NCI-H2227 treated with DMSO at 0.1 percent for 48 hours (cell line): Measurements from ENCODE around the gene RAB3B.
A peak's percentile ranks its signal among the peaks of the same experiment; 100 is the strongest.
"Not testable (repeated sequence)": the region's sequence is repeated elsewhere in the genome, so short reads cannot be mapped to it uniquely, and the experiment has no call there.

Experiments used
- DNase-seq: peaks from one replicate; lab custom pipeline; 2025; lab: John Stamatoyannopoulos, UW

The RAB3B gene

DNA sequence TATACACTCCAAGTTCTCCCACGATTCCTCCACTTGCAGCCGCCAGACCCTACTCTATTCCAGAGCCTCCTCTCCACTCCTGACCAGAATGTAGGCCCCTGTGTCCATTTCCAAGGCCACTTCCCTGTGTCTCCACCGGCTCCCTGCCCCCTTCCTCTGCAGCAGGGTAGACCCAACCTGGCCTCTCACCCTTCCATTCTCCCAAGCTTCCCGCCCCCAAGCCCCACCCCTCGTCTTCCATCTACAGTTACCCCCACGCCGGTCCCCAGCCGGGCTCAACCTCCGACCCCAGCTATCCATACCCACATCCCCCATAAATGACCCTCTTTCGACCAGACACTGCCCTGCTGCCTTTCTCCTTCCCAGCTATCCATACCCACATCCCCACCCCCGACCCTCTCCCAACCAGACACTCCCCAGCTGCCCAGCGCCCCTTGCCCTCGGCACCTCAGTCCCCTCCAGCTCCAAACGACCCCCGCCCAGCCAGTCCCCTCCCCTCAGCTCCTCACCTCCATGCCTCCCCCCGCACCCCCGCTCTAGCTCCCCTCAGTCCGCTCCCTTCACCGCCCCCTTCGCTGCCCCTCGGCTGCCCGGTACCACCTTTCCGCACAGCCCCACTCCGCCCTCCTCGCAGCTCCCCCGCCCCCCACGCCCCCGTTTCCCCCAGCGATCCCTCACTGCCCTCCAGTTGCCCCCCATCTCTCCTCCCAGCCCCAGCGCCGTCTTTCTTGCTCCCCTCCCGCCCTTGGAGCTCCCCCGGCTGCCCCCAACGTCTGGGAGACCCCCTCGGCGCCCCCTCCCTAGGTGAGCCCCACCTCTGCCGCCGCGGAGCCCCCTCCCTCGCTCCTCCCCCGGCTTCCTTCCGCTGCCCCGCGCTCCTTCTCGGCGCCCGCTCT lies 670 bp downstream of the RAB3B start:
- no peak for DNase-seq

DNA sequence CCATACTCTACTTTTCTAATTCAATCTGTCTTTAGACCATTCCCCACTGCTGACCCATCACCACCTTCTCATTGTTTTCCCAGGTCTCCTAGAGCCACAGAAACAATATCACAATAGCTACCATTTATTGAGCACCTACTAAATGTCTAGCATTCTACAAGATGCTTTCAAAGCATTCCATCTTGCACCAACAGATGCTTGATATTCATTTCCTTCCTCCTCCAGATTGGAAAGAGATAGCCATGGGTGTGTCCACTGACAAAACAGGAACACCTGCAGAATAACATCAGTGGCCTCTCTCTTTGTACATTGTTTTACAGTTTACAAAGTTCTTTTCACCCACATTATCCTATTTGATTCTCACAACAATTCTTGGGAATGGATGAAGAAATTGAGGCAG lies 2.2 kb downstream of the RAB3B start:
- no peak for DNase-seq

DNA sequence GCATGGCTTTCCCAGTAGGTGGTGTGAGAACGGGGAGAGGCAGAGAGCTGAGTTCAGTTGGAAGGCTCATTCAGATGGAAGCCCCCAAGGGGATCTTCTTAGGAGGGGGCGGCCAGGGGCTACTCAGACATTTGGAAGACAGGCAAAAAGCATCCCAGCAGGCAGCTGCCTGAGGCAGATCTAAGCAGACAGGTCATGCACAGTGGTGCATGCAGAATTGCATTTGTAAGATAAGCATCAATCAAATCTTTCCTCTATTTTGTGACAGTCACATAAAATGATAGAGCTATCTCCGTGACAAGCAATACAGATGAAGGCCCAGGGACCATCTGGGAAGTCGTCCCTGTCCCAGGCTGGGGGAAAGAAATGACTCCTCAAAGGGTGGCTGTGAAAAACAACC lies 3.8 kb downstream of the RAB3B start:
- DNase-seq, result no peak

DNA sequence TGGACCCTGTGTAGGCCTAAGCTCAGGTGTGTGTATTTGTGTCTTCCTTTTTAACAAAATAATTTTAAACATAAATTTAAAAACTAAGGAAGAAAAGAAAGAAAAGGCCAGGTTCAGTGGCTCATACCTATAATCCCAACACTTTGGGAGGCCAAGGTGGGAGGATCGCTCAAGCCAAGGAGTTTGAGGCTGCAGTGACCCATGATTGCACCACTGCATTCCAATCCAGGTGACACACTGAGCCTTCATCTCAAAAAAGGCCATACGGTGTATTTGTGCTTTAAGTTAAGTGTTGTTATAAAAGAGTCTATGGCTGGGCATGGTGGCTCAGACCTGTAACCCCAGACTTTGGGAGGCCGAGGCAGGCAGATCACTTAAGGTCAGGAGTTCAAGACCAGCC lies 8.3 kb downstream of the RAB3B start:
- DNase-seq, result no peak

DNA sequence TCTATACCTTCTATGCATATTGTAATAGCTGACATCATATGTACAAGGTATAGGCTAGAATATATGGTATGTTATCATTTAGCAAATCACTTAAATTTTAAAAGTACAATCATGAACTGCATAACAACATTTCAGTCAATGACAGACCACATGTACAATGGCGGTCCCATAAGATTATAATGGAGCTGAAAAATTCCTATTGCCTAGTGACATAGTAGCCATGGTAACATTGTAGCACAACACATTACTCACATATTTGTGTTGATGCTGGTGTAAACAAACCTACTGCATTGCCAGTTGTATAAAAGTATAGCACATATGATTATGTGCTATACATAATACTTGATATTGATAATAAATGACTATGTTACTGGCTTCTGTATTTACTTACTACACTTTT lies 8.9 kb downstream of the RAB3B start:
- no peak for DNase-seq

DNA sequence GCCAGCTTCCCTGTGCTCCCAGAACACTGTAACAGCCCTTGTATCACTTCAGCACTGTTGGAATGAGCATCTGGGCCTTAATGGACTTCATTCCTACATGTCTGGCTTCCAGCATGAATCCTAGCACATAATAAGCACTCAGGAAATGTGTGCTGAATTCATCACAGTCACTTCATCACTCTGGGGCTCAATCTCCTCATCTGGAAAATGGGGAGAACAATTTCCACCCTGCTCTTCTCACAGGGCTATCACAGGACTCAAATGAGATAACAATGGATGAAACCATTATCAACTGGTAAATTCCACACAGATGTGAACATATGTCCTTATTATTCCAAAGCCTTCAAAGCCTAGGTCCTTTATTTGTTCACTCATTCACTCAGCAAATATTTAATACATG lies 12.4 kb downstream of the RAB3B start:
- DNase-seq, result no peak

DNA sequence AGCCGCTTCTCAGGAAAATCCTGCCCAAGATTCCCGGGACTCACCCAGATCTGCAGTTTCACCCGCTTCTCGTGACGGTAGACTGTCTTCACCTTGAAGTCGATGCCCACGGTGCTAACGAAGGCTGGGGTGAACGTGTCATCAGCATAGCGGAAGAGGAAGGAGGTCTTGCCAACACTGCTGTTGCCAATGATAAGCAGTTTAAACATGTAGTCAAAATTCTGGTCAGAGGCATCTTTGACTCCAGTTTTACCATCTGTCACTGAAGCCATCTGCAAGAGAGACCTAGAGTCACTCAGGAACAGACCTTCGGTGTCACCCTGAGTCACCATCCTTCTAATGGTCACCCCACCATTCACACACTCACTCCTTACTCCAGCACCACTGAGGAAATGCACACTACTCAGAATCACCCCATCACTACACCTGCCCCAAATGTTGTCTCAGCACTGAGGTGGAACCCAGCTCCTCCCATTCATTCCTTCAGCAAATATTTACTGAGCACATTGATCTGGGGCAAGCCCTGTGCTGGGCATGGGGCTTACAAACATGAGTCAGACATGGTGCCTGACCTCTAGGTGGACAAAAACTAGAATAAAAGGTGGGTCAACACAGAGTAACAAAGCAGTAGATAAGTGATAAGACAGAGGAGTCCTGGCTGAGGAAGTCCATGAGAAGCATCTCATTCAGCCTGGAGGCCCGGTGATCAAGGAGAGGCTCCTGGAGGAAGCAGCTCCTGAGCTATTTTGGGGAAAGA lies 13.5 kb downstream of the RAB3B start:
- DNase-seq, result no peak

DNA sequence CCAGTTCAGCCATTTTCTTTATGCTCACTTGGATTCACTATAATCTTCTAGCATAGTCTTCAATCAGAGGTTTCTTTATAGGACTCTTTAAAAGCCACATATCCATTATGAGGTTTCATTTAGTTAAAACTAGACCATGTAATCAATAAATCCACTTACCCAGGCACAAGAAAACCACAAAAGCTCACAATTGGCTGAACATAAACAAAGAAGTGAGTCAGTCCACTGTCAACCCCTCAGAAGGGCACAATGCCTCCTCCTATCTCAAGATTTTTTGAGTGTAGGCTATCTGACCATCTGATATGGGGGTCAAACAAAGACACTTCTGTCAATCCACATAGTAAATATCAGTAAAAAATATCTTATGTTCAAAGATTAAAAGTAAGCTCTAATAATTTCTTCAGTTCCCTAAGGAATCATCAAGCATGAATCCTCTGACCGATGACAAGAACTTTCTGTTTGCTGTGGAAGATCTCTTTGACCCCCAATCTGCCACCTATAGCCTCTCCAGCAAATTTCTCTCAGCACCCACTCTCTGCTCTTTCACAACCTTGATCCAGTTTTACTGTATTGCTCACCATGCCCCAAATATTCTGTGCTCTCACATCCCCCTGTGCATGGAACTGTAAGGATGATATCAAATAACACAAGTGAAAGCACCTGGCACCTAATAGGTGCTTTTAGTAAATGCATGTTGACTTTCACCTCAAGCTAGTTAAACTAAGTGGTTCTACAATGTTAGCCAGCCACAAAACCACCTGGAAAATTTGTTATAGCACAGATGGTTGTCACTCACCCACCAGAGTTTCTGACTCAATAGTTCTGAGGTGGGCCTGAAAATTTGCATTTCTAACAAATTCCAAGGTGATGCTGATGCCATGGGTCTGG lies 16.7 kb downstream of the RAB3B start:
- no peak for DNase-seq

DNA sequence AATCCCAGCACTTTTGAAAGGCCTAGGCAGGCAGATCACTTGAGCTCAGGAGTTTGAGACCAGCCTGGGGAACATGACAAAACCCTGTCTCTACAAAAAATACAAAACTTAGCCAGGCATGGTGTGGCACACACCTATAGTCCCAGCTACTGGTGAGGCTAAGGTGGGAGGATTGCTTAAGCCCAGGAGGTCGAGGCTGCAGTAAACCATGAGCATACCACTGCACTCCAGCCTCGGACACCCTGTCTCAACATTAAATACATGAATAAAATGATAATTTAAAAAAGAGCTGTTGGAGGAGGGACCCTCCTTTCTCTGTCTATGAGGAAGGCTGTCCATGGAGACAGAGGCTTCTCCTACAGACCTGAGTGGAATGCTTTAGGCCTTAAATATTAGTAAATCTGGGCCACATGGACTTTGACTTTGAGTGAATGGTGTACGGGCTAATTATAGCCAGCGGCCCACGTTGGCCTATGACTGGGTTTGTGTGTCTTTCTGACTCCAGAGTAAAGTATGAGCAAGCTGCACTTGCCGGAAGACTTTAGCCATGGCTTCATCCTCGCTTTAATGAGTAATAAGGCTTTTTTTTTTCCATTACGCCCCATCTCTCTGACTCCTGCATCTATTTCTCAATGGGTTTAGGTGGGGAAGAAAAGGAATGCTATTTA lies 21.3 kb downstream of the RAB3B start:
- no peak for DNase-seq

DNA sequence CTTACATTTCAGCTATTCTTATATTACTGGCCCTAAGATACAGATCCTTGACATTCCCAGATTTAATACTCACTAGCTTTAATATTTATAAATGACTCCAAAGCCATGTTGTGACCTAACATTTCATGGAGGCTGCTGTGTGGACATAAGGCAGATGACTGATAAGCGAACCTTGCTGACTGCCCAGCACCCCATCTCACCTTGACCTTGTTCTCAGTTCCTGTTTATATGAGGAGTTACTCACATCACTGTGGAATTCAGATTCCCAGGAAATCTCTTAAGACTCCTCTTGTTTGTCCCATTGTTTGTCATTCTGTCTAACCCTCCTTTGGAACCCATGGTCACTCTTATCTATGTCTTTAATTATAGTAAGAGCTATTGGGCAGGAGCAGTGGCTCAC lies 21.9 kb downstream of the RAB3B start:
- no peak for DNase-seq

DNA sequence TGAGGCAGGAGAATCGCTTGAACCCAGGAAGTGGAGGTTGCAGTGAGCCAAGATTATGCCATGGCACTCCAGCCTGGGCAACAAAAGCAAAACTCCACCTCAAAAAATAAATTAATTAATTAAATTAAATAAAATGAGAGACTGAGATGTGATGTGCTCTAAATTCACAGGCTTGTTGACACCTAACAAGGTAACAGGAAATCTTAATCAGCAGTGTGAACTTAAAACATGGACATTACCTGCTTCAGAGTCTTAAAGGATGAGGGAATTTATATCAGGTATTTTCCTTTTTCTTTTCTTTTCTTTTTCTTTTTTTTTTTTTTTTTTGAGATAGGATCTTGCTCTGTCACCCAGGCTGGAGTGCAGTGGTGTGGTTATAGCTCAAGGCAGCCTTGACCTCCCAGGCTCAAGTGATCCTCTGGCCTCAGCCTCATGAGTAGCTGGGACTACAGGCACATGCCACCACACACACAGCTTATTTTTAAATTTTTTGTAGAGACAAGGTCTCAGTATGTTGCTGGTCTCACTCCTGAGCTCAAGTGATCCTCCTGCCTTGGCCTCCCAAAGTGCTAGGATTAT lies 23.2 kb downstream of the RAB3B start:
- DNase-seq, result not testable (repeated sequence)

DNA sequence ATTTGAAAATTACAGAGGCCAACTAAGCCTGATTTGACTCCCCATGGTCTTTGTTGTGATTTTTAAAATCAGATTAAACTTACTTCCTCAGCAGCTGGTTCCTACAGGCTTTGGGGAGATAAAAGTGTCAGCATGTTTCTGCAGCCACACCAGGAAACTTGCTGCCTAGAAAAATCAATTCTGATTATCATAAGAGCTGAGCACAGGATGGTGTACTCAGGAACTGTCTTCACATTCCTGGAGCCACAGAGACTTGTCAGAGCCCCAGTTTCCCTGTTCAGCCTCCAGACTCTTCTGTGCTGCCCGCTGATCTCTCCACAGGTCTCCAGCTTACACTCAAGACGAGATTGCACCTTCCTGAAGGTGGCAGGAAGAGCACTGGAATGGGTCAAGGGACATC lies 23.9 kb downstream of the RAB3B start:
- DNase-seq, result no peak

DNA sequence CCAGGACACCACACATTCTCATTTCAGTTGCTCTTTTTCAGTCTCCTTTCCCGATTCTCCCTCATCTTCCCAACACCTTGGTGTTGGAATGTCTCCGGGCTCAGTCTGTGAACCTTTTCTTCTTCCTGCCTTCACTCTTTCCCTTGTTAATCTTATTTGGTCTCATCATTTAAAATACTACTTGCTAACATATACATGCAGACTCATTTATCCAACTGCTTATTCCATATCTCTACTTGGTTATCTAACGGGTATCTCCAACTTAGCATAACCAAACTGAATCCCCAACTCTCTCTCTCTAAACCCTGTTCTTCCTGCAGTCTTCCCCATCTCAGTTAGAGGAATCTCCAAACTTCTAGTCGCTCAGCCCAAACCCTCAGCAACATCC lies 26.2 kb downstream of the RAB3B start:
- DNase-seq, result no peak

DNA sequence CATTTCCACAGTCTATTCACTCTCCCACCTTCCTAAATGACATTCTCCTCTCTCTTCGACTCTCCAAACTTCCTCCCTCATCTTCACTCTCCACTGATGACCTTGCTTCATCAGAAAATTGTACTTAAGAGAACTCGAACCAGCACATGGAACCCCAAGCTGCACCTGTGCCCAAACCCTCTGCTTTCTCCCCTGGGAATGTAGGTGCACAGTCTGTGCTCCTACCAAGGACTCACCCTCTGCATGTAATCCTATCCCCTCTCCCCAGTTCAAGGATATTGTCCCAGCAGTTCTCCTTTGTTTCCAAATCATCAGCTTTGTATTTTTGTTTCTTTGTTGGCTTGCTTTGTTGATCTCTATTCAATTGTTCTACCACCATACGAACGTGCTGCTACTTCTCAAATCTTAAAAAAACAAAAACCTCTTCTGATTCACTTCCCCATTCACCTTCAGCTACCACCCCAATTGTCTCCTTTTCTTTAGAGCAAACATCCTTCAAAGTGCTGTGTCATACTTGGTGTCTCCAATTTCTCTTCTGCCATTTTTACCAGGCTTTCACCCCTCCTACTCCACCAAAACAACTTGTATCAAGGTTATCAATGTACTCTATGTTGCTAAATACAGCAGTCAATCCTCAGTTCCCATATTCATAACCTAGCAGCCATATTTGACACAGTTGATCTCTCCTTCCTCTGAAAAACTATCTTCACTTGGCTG lies 26.8 kb downstream of the RAB3B start:
- DNase-seq, result no peak

DNA sequence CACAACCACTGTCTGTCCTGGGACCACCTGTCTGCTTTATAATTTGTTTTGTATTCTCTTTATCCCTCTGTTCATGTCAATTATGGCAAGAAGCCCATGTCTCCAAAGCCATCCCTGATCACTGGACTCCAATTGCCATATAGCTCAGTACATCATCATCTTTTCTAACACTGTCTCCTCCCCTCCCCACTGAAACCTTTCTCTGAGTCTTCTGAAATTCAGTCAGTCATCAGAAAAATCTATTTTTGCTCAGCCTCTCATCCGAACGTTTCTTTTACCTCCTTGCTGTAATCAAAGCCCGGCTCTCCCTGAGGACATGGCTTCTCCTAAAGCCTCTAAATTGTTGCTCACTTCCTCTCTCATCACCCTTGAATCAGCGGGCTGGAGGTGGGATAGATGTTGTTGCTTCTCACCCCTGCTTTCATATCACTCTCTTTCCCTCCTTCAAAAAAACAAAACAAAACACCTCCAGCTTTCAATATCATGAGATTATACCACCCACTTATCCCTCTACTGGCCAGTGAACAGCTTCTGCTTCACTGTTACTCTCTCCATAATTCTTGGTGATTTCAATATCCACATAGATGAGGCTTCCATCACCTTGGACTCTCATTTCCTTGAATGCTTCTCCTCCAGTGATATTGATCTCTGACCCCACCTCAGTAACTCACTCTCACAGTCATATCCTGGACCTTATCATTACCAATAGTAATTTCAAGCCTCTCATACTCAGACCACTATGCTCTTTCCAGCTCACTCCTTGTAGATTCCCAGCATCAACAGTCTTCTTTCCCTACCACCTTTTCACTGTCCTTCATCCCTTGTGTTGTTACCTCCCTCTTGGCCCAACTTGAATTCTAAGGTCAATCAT lies 27.8 kb downstream of the RAB3B start:
- peak; percentile 27 for DNase-seq

DNA sequence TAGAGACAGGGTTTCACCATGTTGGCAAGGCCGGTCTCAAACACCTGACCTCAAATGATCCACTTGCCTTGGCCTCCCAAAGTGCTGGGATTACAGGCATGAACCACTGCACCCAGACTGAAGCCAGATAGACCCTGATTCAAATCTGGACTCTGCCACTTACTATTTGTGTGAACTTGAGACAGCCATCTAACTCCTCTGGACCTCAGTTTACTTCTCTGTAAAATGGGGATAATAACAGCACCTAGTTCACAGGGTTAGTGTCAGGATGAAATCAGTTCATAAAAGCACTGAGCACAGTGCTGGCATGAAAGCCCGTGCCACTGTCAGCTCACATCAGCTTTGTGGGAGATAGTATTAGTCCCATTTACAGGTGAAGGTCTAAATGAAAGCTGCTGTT lies 28.5 kb downstream of the RAB3B start:
- no peak for DNase-seq

DNA sequence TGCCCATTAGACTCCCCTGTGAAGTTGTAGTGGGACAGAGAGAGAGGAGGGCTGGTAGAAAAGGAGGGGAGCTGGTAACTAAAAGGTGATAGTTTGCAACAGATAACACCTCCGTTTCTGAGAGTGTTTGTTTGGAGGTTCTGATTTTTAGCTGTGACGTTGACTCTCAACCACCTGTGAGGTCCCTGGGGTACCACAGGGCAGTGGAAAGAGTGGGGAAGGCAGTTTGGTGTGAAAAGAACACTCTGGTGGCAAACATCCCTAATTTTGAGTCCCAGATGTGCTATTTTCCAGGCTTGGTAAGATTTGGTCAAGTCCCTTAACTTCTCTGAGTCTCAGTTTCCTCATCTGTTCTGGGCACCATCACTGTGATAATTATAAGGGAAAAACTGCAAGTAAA lies 29.3 kb downstream of the RAB3B start:
- no peak for DNase-seq

DNA sequence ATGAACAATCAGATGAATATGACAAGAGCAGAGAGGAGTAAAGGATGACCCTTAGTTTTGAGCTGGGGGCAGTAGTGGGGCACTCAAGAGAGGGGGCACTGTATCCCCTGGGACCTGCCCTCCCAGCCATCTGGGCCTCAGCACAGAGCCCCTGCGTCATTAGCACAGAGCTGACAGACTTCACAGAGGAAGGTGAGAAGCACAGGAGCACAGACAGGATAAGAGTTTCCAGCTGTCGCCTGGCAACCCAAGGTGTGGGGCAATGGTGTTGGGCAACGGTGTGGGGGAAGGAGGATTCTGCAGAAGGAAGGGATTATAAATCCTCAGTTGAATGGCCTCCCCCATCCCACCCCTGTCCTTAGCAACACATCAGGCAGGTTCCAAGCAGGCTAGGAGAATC lies 30.2 kb downstream of the RAB3B start:
- no peak for DNase-seq

DNA sequence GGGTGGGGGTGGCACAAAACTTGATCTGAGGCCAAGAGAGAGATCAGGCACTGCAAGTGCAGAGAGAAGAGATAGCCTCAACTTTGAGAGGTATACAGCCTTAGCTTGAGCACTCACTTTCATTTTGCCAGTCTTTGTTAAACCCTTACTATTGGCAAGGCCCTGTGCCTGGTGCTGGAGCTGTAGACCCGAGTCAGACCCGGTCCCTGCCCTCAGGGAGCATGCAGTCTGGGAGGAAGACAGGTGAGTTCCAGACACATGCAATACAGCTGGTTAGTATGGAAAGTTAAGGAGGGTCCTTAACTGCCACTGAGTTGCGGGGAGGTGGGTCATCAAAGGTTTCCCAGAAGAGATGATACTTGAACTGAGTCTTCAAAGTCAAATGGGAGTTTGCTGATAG lies 31.7 kb downstream of the RAB3B start:
- DNase-seq, result no peak

DNA sequence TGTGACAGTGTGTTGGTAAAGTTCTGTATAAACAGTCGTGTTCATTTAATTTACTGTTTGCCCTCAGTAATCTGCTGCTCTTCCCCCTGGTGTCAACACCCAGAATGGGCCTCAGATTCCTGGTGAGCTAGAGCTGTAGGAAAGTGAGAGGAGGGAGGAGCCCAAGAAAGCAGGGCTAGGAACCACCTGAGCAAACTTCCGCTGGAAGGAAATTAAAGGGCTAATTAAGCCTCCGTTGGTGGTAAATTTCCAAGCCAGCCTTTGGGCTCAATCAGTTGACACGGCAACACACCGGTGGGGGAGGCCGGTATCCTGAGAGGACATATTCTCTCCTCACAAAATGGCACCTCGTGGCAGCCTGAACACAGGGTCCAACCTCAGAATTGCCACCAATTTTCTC lies 32.9 kb downstream of the RAB3B start:
- peak; percentile 33 for DNase-seq
